Transverse colon (tissue), 4 donors: ENCODE measurements around the gene METTL1. TPM values are rescaled to one million over a fixed set of nuclear protein-coding genes. Genes with fewer than 3 reads are reported as not detected.

ENCODE experiments used
- DNase-seq: peaks from one replicate; pipeline ENCODE4 v3.0.0-alpha.2; 2019
- H3K27ac ChIP-seq, 4 donors: fragments of 200-600 bp; sonication (generic); 2 replicates each; pipeline ENCODE4 v1.5.1; 2016 to 2018; ENCODE audit warnings: inconsistent platforms in 4 of 4
- H3K27me3 ChIP-seq: fragments of 200-600 bp; sonication (generic); 2 replicates; pipeline ENCODE4 v1.5.1; 2017; ENCODE audit warnings: inconsistent platforms
- H3K36me3 ChIP-seq, 4 donors: fragments of 200-600 bp; sonication (generic); 2 replicates each; pipeline ENCODE4 v1.5.1; 2017 to 2019; ENCODE audit warnings: inconsistent platforms in 4 of 4
- H3K4me1 ChIP-seq, 4 donors: fragments of 200-600 bp; sonication (generic); 2 replicates each; pipeline ENCODE4 v1.5.1; 2017 to 2020; ENCODE audit warnings: inconsistent platforms in 4 of 4
- H3K4me3 ChIP-seq, 4 donors: fragments of 200-600 bp; sonication (generic); 1 replicate in 1 of 4; 2 replicates in 3 of 4; pipeline versions ENCODE4 v1.5.1 to v1.6.1; 2017 to 2019; ENCODE audit warnings: inconsistent platforms in 4 of 4
- H3K9me3 ChIP-seq, 2 donors: fragments of 200-600 bp; sonication (generic); 2 replicates each; pipeline ENCODE4 v1.5.1; 2017 to 2019; ENCODE audit warnings: inconsistent platforms in 2 of 2
- EP300 ChIP-seq: sonication (generic); formaldehyde crosslinking; IDR thresholded peaks from one replicate; pipeline ENCODE4 v1.6.1; 2017; ENCODE audit warnings: antibody characterized with exemption, low read depth
- POLR2A ChIP-seq: fragments of 450-650 bp; IDR thresholded peaks from one replicate; pipeline ENCODE4 v1.6.1; 2016; ENCODE audit warnings: antibody characterized with exemption, mild to moderate bottlenecking, moderate library complexity
- POLR2AphosphoS5 ChIP-seq, 3 donors: sonication (generic); formaldehyde crosslinking; IDR thresholded peaks; one replicate each; pipeline ENCODE4 v1.6.1; 2016; ENCODE audit warnings: antibody characterized with exemption in 3 of 3
- WGBS, 2 donors: methylation state at CpG; one replicate each; pipeline ENCODE4 v1.1.5; 2018; ENCODE audit warnings: low coverage in 1 of 2; 5-methylcytosine and 5-hydroxymethylcytosine counted together
- in situ Hi-C, 4 donors: fragments of 200-750 bp; cut with MboI; loops; one replicate each; pipeline versions ENCODE4 v1.15.0 to v1.15.1; 2017; ENCODE audit warnings: low sequenced_read_pairs in 3 of 4, low pct_ligation_motif_present in 1 of 4, low pct_unique_long_range_greater_than_20kb in 1 of 4
- intact Hi-C: fragments of 100-400 bp; cut with DNase I; formaldehyde crosslinking; loops from one replicate; pipeline ENCODE4 v1.15.1; 2023; ENCODE audit warnings: low total_unique reads
- total RNA-seq, 4 donors: library from RNA; depleted of rRNA; stranded (reverse); fragments of >200 nt; gene quantifications; one replicate each; pipeline ENCODE4 v1.1.0, GENCODE V29; 2016
- TF ChIP-seq, protein P1 (sequence below), 5 experiments: fragments of 200-600 bp in 3 of 5; fragments of 450-650 bp in 2 of 5; sonication (generic) in 3 of 5; IDR thresholded peaks; 1 replicate in 2 of 5; 2 replicates in 3 of 5; pipeline ENCODE4 v1.5.1; 2016 to 2017; ENCODE audit warnings: antibody characterized with exemption in 5 of 5, inconsistent platforms in 3 of 5, mild to moderate bottlenecking in 2 of 5, moderate library complexity in 1 of 5

METTL1 gene
- total RNA-seq, 4 donors from 2014 or later = 4.1 to 7.1 (median 4.5) TPM

DNA sequence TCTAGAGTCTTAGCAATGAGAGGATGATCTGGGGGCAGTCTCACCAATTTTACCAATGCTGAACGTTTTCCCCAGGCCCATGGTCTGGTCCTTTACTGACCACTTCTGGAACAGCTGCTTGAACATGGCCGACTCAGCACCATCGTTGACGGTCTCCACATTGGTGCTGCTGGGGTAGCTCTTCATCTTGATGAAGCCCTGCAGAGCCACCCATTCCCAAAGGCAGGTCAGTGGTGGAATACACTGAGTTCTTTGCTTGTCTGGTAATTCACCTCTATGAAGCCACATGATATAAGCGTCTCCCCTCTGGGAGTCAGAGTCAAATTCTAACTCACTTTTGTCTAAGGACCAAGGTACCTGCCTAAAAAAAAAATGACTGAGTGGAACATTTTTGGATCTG is 36.4 kb upstream of the METTL1 start:
- H3K27me3 ChIP-seq = no peaks in the 10 kb centered on the region
- intact Hi-C loops = no loop called here
- H3K9me3 ChIP-seq = no peaks in the 10 kb centered on the region
- no peak for DNase-seq
- H3K27ac ChIP-seq = no peak overlapping the region
- no peak overlapping the region for H3K4me3 ChIP-seq
- in situ Hi-C loops = no loop called here
- TF ChIP-seq POLR2AphosphoS5 (IDR thresholded peaks at IDR 0.05) (no peak), POLR2A (no peak), EP300 (no peak)
- TF ChIP-seq, protein P1, sequence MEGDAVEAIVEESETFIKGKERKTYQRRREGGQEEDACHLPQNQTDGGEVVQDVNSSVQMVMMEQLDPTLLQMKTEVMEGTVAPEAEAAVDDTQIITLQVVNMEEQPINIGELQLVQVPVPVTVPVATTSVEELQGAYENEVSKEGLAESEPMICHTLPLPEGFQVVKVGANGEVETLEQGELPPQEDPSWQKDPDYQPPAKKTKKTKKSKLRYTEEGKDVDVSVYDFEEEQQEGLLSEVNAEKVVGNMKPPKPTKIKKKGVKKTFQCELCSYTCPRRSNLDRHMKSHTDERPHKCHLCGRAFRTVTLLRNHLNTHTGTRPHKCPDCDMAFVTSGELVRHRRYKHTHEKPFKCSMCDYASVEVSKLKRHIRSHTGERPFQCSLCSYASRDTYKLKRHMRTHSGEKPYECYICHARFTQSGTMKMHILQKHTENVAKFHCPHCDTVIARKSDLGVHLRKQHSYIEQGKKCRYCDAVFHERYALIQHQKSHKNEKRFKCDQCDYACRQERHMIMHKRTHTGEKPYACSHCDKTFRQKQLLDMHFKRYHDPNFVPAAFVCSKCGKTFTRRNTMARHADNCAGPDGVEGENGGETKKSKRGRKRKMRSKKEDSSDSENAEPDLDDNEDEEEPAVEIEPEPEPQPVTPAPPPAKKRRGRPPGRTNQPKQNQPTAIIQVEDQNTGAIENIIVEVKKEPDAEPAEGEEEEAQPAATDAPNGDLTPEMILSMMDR (IDR thresholded peaks at IDR 0.05) = no peak
- peaks cover 0 to 10% (median 4%) of the 10 kb centered on the region in 4 donors for H3K36me3 ChIP-seq
- WGBS, 2 donors = 91 to 93% methylated on average over 5 of the region's 5 CpGs
- peaks cover 0 to 3% (median 0%) of the 10 kb centered on the region in 4 donors for H3K4me1 ChIP-seq

DNA sequence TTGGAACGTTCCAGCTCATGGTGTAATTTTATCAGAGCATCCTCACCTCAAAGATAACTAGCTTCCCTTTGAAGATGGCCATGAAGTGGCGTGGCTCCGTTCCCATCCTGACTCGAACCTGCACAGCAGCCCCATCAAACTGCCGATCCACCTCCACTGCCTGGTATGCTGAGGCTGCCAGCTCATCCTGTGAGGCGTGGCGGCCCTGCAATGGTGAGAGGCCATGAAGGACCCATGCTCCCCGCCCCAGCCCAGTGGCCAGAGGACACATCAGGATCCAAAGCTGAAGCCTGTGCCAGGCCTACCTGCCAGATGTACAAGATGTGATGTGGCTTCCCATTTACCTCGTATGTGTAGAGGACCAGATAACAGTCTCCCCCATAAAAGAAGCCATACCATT is 35.4 kb upstream of the METTL1 start:
- Histone ChIP-seq H3K27ac (no peak overlapping the region), H3K36me3 (peaks cover 0 to 10% (median 4%) of the 10 kb centered on the region in 4 donors), H3K27me3 (no peaks in the 10 kb centered on the region), H3K9me3 (no peaks in the 10 kb centered on the region), H3K4me3 (no peak overlapping the region), H3K4me1 (peaks cover 0 to 3% (median 0%) of the 10 kb centered on the region in 4 donors)
- no peak for DNase-seq
- TF ChIP-seq POLR2AphosphoS5 (IDR thresholded peaks at IDR 0.05) = no peak
- no peak for TF ChIP-seq POLR2A
- TF ChIP-seq, protein P1 (IDR thresholded peaks at IDR 0.05) = no peak
- TF ChIP-seq EP300 = no peak
- in situ Hi-C loops (no loop called here), intact Hi-C loops (no loop called here)
- WGBS, 2 donors = 89 to 90% methylated on average over 2 to 9 of the region's 9 CpGs

DNA sequence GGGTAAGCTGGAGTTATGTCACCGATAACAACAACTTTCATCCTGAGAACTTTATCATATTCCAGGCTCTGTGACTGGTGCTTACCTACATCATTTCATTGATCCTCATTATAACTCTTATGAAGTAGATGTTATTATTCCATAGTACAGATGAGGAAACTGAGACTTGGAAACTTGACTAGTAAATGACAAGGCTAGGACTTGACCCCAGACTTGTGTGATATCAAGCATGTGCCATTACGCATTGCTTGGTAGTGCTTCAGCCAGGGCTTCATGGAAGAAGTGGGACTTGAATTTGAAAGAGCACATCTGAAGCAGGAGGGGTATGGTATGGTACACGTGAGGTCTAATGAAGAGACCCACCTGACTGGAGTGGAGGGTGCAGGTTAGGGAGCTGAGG is 34.8 kb upstream of the METTL1 start:
- TF ChIP-seq EP300 = no peak
- TF ChIP-seq POLR2A = no peak
- no peak for TF ChIP-seq POLR2AphosphoS5 (IDR thresholded peaks at IDR 0.05)
- TF ChIP-seq, protein P1 (IDR thresholded peaks at IDR 0.05) = no peak
- Histone ChIP-seq H3K9me3 (no peaks in the 10 kb centered on the region), H3K27me3 (no peaks in the 10 kb centered on the region), H3K4me1 (peaks cover 0 to 3% (median 0%) of the 10 kb centered on the region in 4 donors), H3K4me3 (no peak overlapping the region), H3K27ac (no peak overlapping the region), H3K36me3 (peaks cover 0 to 14% (median 4%) of the 10 kb centered on the region in 4 donors)
- DNase-seq = no peak
- WGBS, 2 donors = 95% methylated on average over 3 of the region's 3 CpGs; no CpG with 5 or more reads in 1 of the 2 donors
- in situ Hi-C loops (no loop called here), intact Hi-C loops (no loop called here)

DNA sequence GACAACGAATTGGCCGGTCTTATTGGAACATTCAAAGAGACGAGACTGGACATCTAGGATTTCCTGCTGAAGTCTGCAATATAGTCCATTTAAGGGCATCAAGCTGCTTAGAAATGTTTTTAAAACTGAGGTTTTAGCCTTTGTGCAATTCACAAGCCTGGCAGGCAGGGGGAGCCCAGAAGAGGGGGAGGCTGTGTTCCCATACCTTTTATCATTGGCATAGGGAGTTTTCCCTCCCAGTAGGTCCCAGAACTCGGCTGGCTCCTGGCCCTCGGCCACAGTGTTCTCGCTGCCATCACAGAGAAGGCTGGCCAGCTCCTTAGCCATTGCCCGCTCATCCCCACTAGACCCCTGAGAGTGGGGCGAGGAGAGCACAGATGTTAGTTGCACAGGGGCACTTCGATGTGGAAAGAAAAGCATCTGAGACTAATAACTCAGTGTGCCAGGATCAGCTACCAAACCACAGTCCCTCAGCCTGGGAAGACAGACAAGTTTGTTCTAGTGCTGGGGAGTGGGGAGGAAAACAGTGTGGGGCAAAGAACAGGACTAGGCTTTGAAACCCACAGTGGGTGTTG is 31.5 kb upstream of the METTL1 start:
- Histone ChIP-seq H3K36me3 (peaks cover 0 to 32% (median 8%) of the 10 kb centered on the region in 4 donors), H3K27ac (no peak overlapping the region), H3K4me1 (peaks cover 0 to 3% (median 0%) of the 10 kb centered on the region in 4 donors), H3K4me3 (no peak overlapping the region), H3K9me3 (no peaks in the 10 kb centered on the region), H3K27me3 (no peaks in the 10 kb centered on the region)
- 60% methylated on average over 9 of the region's 9 CpGs; no CpG with 5 or more reads in 1 of the 2 donors for WGBS, 2 donors
- DNase-seq = peak; percentile 32
- no peak for TF ChIP-seq EP300
- TF ChIP-seq, protein P1 (IDR thresholded peaks at IDR 0.05) = peak; percentile 69 to 76 (median 74)
- no peak for TF ChIP-seq POLR2A
- no peak for TF ChIP-seq POLR2AphosphoS5 (IDR thresholded peaks at IDR 0.05)
- in situ Hi-C loops (no loop called here), intact Hi-C loops (no loop called here)
